ENCODE data around the gene GPX4.

Gene GPX4

GRCh38 chr19:1102407-1103131 is 1.2 kb upstream of the GPX4 start:
- Histone ChIP-seq H3K27ac (peak overlapping the region; percentile 99 to 100), H3K4me3 (peak overlapping the region; percentile 57)
- TF ChIP-seq CTCF (IDR thresholded peaks at IDR 0.05), result no peak
- DNase-seq (ENCODE audit: low spot score), result peak; percentile 92

- Histone ChIP-seq H3K4me3 (peak overlapping the region; percentile 58), H3K27ac (peak overlapping the region; percentile 99 to 100)
- DNase-seq (ENCODE audit: low spot score), result no peak
- TF ChIP-seq CTCF (IDR thresholded peaks at IDR 0.05), result no peak
Measured at GRCh38 chr19:1103132-1103707, 574 bp upstream of the GPX4 start.

- H3K27ac ChIP-seq, result peak overlapping the region; percentile 99 to 100
- peak; percentile 89 for DNase-seq (ENCODE audit: low spot score)
- H3K4me3 ChIP-seq, result peak overlapping the region; percentile 96
- TF ChIP-seq CTCF (IDR thresholded peaks at IDR 0.05), result no peak
Measured at GRCh38 chr19:1104311-1105007, 665 bp downstream of the GPX4 start.

- DNase-seq (ENCODE audit: low spot score), result no peak
- TF ChIP-seq CTCF (IDR thresholded peaks at IDR 0.05), result no peak
- Histone ChIP-seq H3K27ac (peak overlapping the region; percentile 99 to 100), H3K4me3 (peak overlapping the region; percentile 96)
Measured at GRCh38 chr19:1105008-1105872, 1.4 kb downstream of the GPX4 start.

- H3K4me3 ChIP-seq, result peak overlapping the region; percentile 96
- H3K27ac ChIP-seq, result peak overlapping the region in 1 of 2 donors; percentile 99
- TF ChIP-seq CTCF (IDR thresholded peaks at IDR 0.05), result no peak
- DNase-seq (ENCODE audit: low spot score), result no peak
Measured at GRCh38 chr19:1105873-1106840, 2.4 kb downstream of the GPX4 start.
